Colonic mucosa (tissue), 4 donors: Measurements from ENCODE around the gene SATB1. TPM values are rescaled to one million over a fixed set of nuclear protein-coding genes. Genes with fewer than 3 reads are reported as not detected.

ENCODE experiments used
- DNase-seq: peaks from one replicate; pipeline ENCODE4 v3.0.0-alpha.2; 2020
- H3K27ac ChIP-seq: fragments of 200-600 bp; one replicate; pipeline ENCODE4 v1.8.0; 2021
- H3K27me3 ChIP-seq: fragments of 200-600 bp; one replicate; pipeline ENCODE4 v1.8.0; 2021
- H3K36me3 ChIP-seq: fragments of 200-600 bp; one replicate; pipeline ENCODE4 v1.8.0; 2021
- H3K4me1 ChIP-seq: fragments of 200-600 bp; one replicate; pipeline ENCODE4 v1.8.0; 2021; ENCODE audit warnings: mild to moderate bottlenecking
- H3K4me3 ChIP-seq: fragments of 200-600 bp; one replicate; pipeline ENCODE4 v1.8.0; 2021
- H3K9ac ChIP-seq, 2 donors: one replicate each; pipeline ENCODE4 v1.7.0; 2013; ENCODE audit warnings: control low read depth in 2 of 2, low read depth in 2 of 2, low read length in 2 of 2
- H3K9me3 ChIP-seq: fragments of 200-600 bp; one replicate; pipeline ENCODE4 v1.8.0; 2021
- CTCF ChIP-seq: fragments of 200-600 bp; IDR thresholded peaks from one replicate; pipeline ENCODE4 v1.8.0; 2022; ENCODE audit warnings: antibody characterized with exemption, mild to moderate bottlenecking
- intact Hi-C: fragments of 100-400 bp; cut with DNase I; formaldehyde crosslinking; loops from one replicate; pipeline ENCODE4 v1.14.1; 2022
- total RNA-seq, 2 donors: library from RNA; stranded (reverse); fragmentation: NEBNext Ultra II Directional in 1 of 2; extraction: Animal tissue kit (Norgen Biotek cat#: 25700) in 1 of 2; gene quantifications; one replicate each; pipeline ENCODE4 v1.2.1, GENCODE V29; 2021
- donor health status: healthy.
- donor health status: DM: no; HTN: no; CAD: no.
- donor health status: DM: no; HTN: no; CAD: no.

SATB1 gene
- total RNA-seq, 2 donors from 2014 or later: 16.0 to 33.0 TPM

GRCh38 chr3:18366258-18366657 is 58.9 kb downstream of the SATB1 start:
- Histone ChIP-seq H3K4me3 (no peak overlapping the region), H3K9ac (no peak overlapping the region), H3K27me3 (no peaks in the 10 kb centered on the region), H3K36me3 (no peaks in the 10 kb centered on the region), H3K4me1 (no peaks in the 10 kb centered on the region), H3K9me3 (no peaks in the 10 kb centered on the region), H3K27ac (no peak overlapping the region)
- DNase-seq: no peak
- intact Hi-C loops: no loop called here
- TF ChIP-seq CTCF: no peak

GRCh38 chr3:18363338-18363737 is 61.8 kb downstream of the SATB1 start:
- Histone ChIP-seq H3K9me3 (no peaks in the 10 kb centered on the region), H3K4me1 (no peaks in the 10 kb centered on the region), H3K36me3 (no peaks in the 10 kb centered on the region), H3K27ac (no peak overlapping the region), H3K4me3 (no peak overlapping the region), H3K27me3 (no peaks in the 10 kb centered on the region), H3K9ac (no peak overlapping the region)
- no peak for TF ChIP-seq CTCF
- intact Hi-C loops: no loop called here
- no peak for DNase-seq

DNA sequence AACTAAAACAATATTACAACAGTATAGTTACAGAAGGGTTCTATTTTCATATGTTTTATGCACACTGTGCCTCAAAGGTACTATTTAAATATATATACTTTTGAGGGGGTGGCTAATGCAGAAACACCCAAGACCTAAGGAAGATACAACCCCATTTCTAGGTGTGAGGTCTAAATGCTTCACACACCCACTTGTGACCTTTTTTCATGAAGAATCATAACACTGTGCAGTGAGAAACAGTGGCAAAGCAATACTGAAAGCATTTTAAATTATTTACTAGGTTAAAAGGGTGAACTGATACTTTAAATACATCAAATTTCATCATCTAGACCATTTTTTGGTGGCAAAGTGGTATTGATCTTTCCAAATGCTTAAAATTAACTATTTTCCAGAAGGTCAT is 67.4 kb downstream of the SATB1 start:
- Histone ChIP-seq H3K27me3 (no peaks in the 10 kb centered on the region), H3K4me3 (no peak overlapping the region), H3K9me3 (no peaks in the 10 kb centered on the region), H3K9ac (no peak overlapping the region), H3K27ac (no peak overlapping the region), H3K36me3 (no peaks in the 10 kb centered on the region), H3K4me1 (no peaks in the 10 kb centered on the region)
- no peak for DNase-seq
- TF ChIP-seq CTCF: no peak
- intact Hi-C loops: no loop called here

- Histone ChIP-seq H3K27me3 (no peaks in the 10 kb centered on the region), H3K4me3 (no peak overlapping the region), H3K27ac (no peak overlapping the region), H3K36me3 (no peaks in the 10 kb centered on the region), H3K9ac (no peak overlapping the region), H3K4me1 (no peaks in the 10 kb centered on the region), H3K9me3 (no peaks in the 10 kb centered on the region)
- intact Hi-C loops: no loop called here
- no peak for DNase-seq
- no peak for TF ChIP-seq CTCF
Measured at GRCh38 chr3:18355832-18356231, 69.3 kb downstream of the SATB1 start.

- Histone ChIP-seq H3K36me3 (no peaks in the 10 kb centered on the region), H3K4me1 (no peaks in the 10 kb centered on the region), H3K4me3 (no peak overlapping the region), H3K27ac (no peak overlapping the region), H3K27me3 (no peaks in the 10 kb centered on the region), H3K9ac (no peak overlapping the region), H3K9me3 (no peaks in the 10 kb centered on the region)
- intact Hi-C loops: no loop called here
- no peak for DNase-seq
- no peak for TF ChIP-seq CTCF
Measured at GRCh38 chr3:18354701-18355100, 70.4 kb downstream of the SATB1 start.
